ENCODE results near the gene SLC29A1. TPM values are rescaled to one million over a fixed set of nuclear protein-coding genes. Genes with fewer than 3 reads are reported as not detected.

Gene SLC29A1
- total and polyA plus RNA-seq, 2 of the 8 experiments (the other 6 are each of a cell fraction or from before 2014, with no cell fraction given), result 187 to 558 TPM

DNA sequence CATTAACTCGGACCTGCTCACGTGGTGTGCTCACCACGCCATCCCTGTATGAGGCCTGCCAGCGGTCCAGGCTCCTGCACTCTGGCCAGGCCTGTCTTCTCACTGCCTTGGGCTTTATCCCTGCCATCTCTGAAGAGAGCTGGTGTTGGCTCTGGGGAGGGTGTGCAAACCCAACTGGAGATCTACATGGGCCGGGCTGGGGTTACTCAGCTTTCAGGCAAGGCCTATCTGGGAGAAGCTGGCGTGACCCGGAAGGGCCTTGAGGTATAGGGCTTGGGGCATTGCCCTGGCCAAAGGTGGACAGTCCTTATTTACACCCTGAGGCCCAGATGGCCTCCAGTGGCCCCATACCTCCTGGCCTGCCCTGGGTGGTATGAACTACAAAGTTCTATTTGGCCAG is 5.0 kb downstream of the SLC29A1 start (continued):
- TF ChIP-seq KDM4A (IDR thresholded peaks at IDR 0.05; ENCODE audit: low read depth, low read length, severe bottlenecking) (no peak), ASH2L (IDR thresholded peaks at IDR 0.05; ENCODE audit: low read length) (no peak), RBBP5 (IDR thresholded peaks at IDR 0.05; ENCODE audit: borderline replicate concordance, low read depth, low read length) (no peak), SIRT6 (IDR thresholded peaks at IDR 0.05; ENCODE audit: low read length) (no peak)
